Astrocyte (in vitro differentiated cells and primary cell): Measurements from ENCODE around the gene SLC6A4. TPM values are rescaled to one million over a fixed set of nuclear protein-coding genes. Genes with fewer than 3 reads are reported as not detected.

Experiments used
- DNase-seq: peaks from one replicate; pipeline ENCODE4 v3.0.0-alpha.2; 2010; ENCODE audit warnings: low read depth
- FAIRE-seq: peaks from 2 replicates; lab custom pipeline; 2011; peaks lifted over from hg19 to GRCh38; lab: Jason Lieb, UNC
- H2AFZ ChIP-seq: 2 replicates; pipeline ENCODE4 v1.6.0; 2012; ENCODE audit warnings: low read depth, low read length, inconsistent platforms
- H3K27ac ChIP-seq: 2 replicates; pipeline ENCODE4 v1.5.1; 2011; ENCODE audit warnings: low read depth, low read length, inconsistent platforms
- H3K27me3 ChIP-seq: 2 replicates; pipeline ENCODE4 v1.6.0; 2011; ENCODE audit warnings: low read length, inconsistent platforms; ENCODE audit not compliant: insufficient read depth
- H3K36me3 ChIP-seq: 2 replicates; pipeline ENCODE4 v1.5.1; 2011; ENCODE audit warnings: low read length, inconsistent platforms; ENCODE audit not compliant: insufficient read depth
- H3K4me1 ChIP-seq: 2 replicates; pipeline ENCODE4 v1.5.1; 2011; ENCODE audit warnings: low read length, inconsistent platforms; ENCODE audit not compliant: insufficient read depth
- H3K4me2 ChIP-seq: 2 replicates; pipeline ENCODE4 v1.6.0; 2012; ENCODE audit warnings: low read length, inconsistent platforms
- H3K4me3 ChIP-seq: 2 replicates; pipeline ENCODE4 v1.5.1; 2011; ENCODE audit warnings: low read depth, mild to moderate bottlenecking, low read length, inconsistent platforms; ENCODE audit not compliant: insufficient read depth
- H3K79me2 ChIP-seq: 2 replicates; pipeline ENCODE4 v1.6.0; 2012; ENCODE audit warnings: mild to moderate bottlenecking, low read length, inconsistent platforms; ENCODE audit not compliant: insufficient read depth
- H3K9ac ChIP-seq: 2 replicates; pipeline ENCODE4 v1.6.0; 2012; ENCODE audit warnings: mild to moderate bottlenecking, low read length, inconsistent platforms
- H3K9me3 ChIP-seq: 2 replicates; pipeline ENCODE4 v1.5.1; 2012; ENCODE audit warnings: low read depth, mild to moderate bottlenecking, low read length, inconsistent platforms; ENCODE audit not compliant: insufficient read depth
- H4K20me1 ChIP-seq: 2 replicates; pipeline ENCODE4 v1.6.0; 2012; ENCODE audit warnings: low read length, inconsistent platforms; ENCODE audit not compliant: insufficient read depth
- H3K27ac Mint-ChIP-seq: one replicate; pipeline ENCODE4 v1.8.0; 2021; ENCODE audit warnings: mild to moderate bottlenecking, mixed read lengths; ENCODE audit not compliant: unreplicated experiment
- H3K27me3 Mint-ChIP-seq: one replicate; pipeline ENCODE4 v1.8.0; 2021; ENCODE audit warnings: low read depth, mixed read lengths; ENCODE audit not compliant: unreplicated experiment
- H3K36me3 Mint-ChIP-seq: one replicate; pipeline ENCODE4 v1.8.0; 2021; ENCODE audit warnings: low read depth, mixed read lengths; ENCODE audit not compliant: unreplicated experiment
- H3K4me1 Mint-ChIP-seq: one replicate; pipeline ENCODE4 v1.8.0; 2021; ENCODE audit warnings: low read depth, mixed read lengths; ENCODE audit not compliant: unreplicated experiment
- H3K4me3 Mint-ChIP-seq: one replicate; pipeline ENCODE4 v1.8.0; 2021; ENCODE audit warnings: mild to moderate bottlenecking, moderate library complexity, mixed read lengths; ENCODE audit not compliant: unreplicated experiment
- H3K9me3 Mint-ChIP-seq: one replicate; pipeline ENCODE4 v1.8.0; 2021; ENCODE audit warnings: mild to moderate bottlenecking, mixed read lengths; ENCODE audit not compliant: unreplicated experiment
- CTCF ChIP-seq: IDR thresholded peaks from 2 replicates; pipeline ENCODE4 v1.5.1; 2011; ENCODE audit warnings: low read depth, mild to moderate bottlenecking, inconsistent platforms, low read length, moderate library complexity; ENCODE audit not compliant: insufficient read depth
- EZH2 ChIP-seq: IDR thresholded peaks from 2 replicates; pipeline ENCODE4 v1.6.1; 2012; ENCODE audit warnings: mild to moderate bottlenecking, low read length, inconsistent platforms; ENCODE audit not compliant: insufficient read depth
- total RNA-seq: library from RNA; stranded (reverse); gene quantifications from 2 replicates; pipeline ENCODE4 v1.2.1, GENCODE V29; 2021

Gene SLC6A4
- total RNA-seq, 1 donor from 2014 or later, result not detected

- Histone ChIP-seq H2AFZ (no peak overlapping the region), H3K36me3 (no peaks in the 10 kb centered on the region), H3K27ac (no peak overlapping the region), H3K9ac (no peak overlapping the region), H3K4me2 (no peak overlapping the region), H3K27me3 (peaks cover 15% of the 10 kb centered on the region), H3K9me3 (no peaks in the 10 kb centered on the region), H3K79me2 (no peaks in the 10 kb centered on the region), H3K4me3 (no peak overlapping the region), H3K4me1 (no peaks in the 10 kb centered on the region), H4K20me1 (no peaks in the 10 kb centered on the region)
- Mint-ChIP-seq H3K36me3 (no peaks in the 10 kb centered on the region), H3K4me3 (no peak overlapping the region), H3K4me1 (peaks cover 2% of the 10 kb centered on the region), H3K27ac (no peak overlapping the region), H3K27me3 (peaks cover 42% of the 10 kb centered on the region), H3K9me3 (peaks cover 2% of the 10 kb centered on the region)
- TF ChIP-seq CTCF (no peak), EZH2 (no peak)
- DNase-seq, result no peak
- no peak for FAIRE-seq
These were observed 15.7 kb downstream of the SLC6A4 start for GRCh38 chr17:30219833-30220232.

GRCh38 chr17:30219315-30219714 lies 16.2 kb downstream of the SLC6A4 start:
- peaks cover 15% of the 10 kb centered on the region for H3K27me3 ChIP-seq
- no peak overlapping the region for H2AFZ ChIP-seq
- no peaks in the 10 kb centered on the region for H3K36me3 ChIP-seq
- H3K9me3 ChIP-seq, result no peaks in the 10 kb centered on the region
- H3K4me2 ChIP-seq, result no peak overlapping the region
- no peak overlapping the region for H3K27ac Mint-ChIP-seq
- FAIRE-seq (no peak), DNase-seq (no peak)
- H3K27me3 Mint-ChIP-seq, result peaks cover 38% of the 10 kb centered on the region
- TF ChIP-seq EZH2, result no peak
- no peak for TF ChIP-seq CTCF
- no peak overlapping the region for H3K9ac ChIP-seq
- no peak overlapping the region for H3K4me3 ChIP-seq
- no peaks in the 10 kb centered on the region for H4K20me1 ChIP-seq
- H3K9me3 Mint-ChIP-seq, result peaks cover 2% of the 10 kb centered on the region
- H3K4me1 ChIP-seq, result no peaks in the 10 kb centered on the region
- peaks cover 2% of the 10 kb centered on the region for H3K4me1 Mint-ChIP-seq
- no peak overlapping the region for H3K4me3 Mint-ChIP-seq
- no peaks in the 10 kb centered on the region for H3K36me3 Mint-ChIP-seq
- no peaks in the 10 kb centered on the region for H3K79me2 ChIP-seq
- no peak overlapping the region for H3K27ac ChIP-seq

- Histone ChIP-seq H2AFZ (no peak overlapping the region), H3K9me3 (no peaks in the 10 kb centered on the region), H3K36me3 (no peaks in the 10 kb centered on the region), H3K4me2 (no peak overlapping the region), H3K79me2 (no peaks in the 10 kb centered on the region), H3K4me3 (no peak overlapping the region), H3K27me3 (peaks cover 15% of the 10 kb centered on the region), H3K9ac (no peak overlapping the region), H3K4me1 (no peaks in the 10 kb centered on the region), H4K20me1 (no peaks in the 10 kb centered on the region), H3K27ac (no peak overlapping the region)
- no peaks in the 10 kb centered on the region for H3K36me3 Mint-ChIP-seq
- H3K4me3 Mint-ChIP-seq, result no peak overlapping the region
- DNase-seq (no peak), FAIRE-seq (no peak)
- H3K27me3 Mint-ChIP-seq, result peaks cover 37% of the 10 kb centered on the region
- H3K4me1 Mint-ChIP-seq, result peaks cover 2% of the 10 kb centered on the region
- H3K27ac Mint-ChIP-seq, result no peak overlapping the region
- H3K9me3 Mint-ChIP-seq, result peaks cover 2% of the 10 kb centered on the region
- no peak for TF ChIP-seq EZH2
- TF ChIP-seq CTCF, result no peak
These were observed 16.7 kb downstream of the SLC6A4 start for GRCh38 chr17:30218799-30219198.
